Measurements from ENCODE around the gene RPS15.

RPS15 gene

DNA sequence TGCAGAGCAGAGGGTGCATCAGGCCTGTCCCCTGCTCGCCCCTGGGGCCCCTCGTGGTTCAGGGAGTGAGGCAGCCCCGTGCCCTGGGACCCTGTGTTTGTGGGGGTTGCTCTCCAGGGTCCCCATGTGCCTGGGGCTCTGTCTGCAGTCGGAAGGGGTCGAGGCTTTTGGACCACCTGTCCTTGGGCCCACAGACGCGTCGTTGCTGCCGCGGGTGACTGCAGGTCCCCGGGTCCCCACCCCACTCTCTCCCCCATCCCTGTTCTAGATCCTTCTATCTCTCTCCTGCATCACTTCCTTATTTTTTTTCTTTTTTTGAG, 50.0 kb downstream of the RPS15 start:
- DNase-seq: no peak

DNA sequence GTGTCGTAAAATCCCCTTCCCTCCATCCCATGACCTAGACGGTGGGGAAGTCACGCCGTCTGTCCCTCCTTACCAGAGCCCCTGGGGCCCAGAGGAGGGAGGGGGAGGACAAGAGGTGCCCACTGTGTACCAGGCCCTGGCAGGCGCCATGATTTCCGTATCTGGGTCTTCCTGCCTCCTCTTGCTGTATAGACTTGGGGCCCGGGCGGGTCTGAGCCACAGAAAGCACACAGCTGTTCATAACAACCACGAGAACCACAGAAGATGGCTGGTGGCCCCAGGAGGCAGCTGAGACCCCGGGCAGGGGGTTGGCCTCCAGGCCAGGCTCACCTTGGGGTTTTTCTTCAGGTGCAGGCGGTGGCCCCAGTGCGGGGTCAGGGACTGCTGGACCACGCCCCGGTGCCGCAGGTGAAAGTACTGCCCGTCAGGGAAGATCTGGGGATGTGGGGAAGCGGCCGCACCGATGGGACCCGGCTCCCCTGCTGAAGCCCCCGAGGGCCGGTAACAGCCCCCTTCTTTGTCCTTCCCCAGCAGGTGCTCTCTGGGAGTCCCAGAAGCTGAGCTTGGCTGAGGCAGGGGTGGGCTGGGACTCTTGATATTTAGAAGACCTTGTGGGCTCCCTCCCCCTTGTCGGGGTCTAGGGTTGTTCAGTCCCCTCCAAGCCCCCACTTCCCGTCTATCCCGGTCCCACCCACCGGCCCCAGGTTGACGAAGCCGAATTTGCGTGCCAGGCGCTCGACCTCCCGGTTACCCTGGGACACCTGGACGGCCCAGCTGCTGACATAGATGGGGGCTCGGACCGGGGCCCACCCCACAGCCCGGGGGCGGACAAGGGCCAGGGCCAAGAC, 51.5 kb downstream of the RPS15 start:
- no peak for DNase-seq
